Urinary bladder (tissue), 4 donors: ENCODE results near the gene S1PR4. TPM values are rescaled to one million over a fixed set of nuclear protein-coding genes. Genes with fewer than 3 reads are reported as not detected.
"Not testable (repeated sequence)": the region's sequence is repeated elsewhere in the genome, so short reads cannot be mapped to it uniquely, and the experiment has no call there.

Experiments used
- DNase-seq: peaks from one replicate; pipeline ENCODE4 v3.0.0-alpha.2; 2015; ENCODE audit errors: extremely low spot score
- H3K27ac ChIP-seq: one replicate; pipeline ENCODE4 v1.5.1; 2013; ENCODE audit warnings: low read depth, mild to moderate bottlenecking, moderate library complexity
- H3K36me3 ChIP-seq: one replicate; pipeline ENCODE4 v1.6.1; 2013; ENCODE audit warnings: mild to moderate bottlenecking, moderate library complexity; ENCODE audit not compliant: insufficient read depth
- H3K4me1 ChIP-seq: one replicate; pipeline ENCODE4 v1.6.1; 2013; ENCODE audit warnings: mild to moderate bottlenecking, moderate library complexity; ENCODE audit not compliant: insufficient read depth
- H3K4me3 ChIP-seq: one replicate; pipeline ENCODE4 v1.5.1; 2013; ENCODE audit warnings: low read depth, low read length
- WGBS: extraction: QIAGEN DNeasy Blood & Tissue Kit; methylation state at CpG from one replicate; pipeline ENCODE4 v1.1.7; 2013; 5-methylcytosine and 5-hydroxymethylcytosine counted together
- polyA plus RNA-seq: library from polyadenylated mRNA; stranded (reverse); fragments of 200-250 nt; gene quantifications from one replicate; pipeline ENCODE4 v1.2.3, GENCODE V29; 2013
- total RNA-seq: library from RNA; depleted of rRNA; stranded (reverse); fragments of >200 nt; gene quantifications from one replicate; pipeline ENCODE4 v1.2.3, GENCODE V29; 2014
- donor health status: healthy with polysubstance abuse.
- donor health status: healthy.

The S1PR4 gene
- total and polyA plus RNA-seq, 2 donors = 0.74 to 3.4 TPM

GRCh38 chr19:3189702-3190469 is 11.3 kb downstream of the S1PR4 start:
- H3K36me3 ChIP-seq = no peaks in the 10 kb centered on the region
- 88% methylated on average over 28 of the region's 28 CpGs for WGBS
- H3K4me1 ChIP-seq = no peaks in the 10 kb centered on the region
- DNase-seq = no peak
- H3K27ac ChIP-seq = no peak overlapping the region
- H3K4me3 ChIP-seq = no peak overlapping the region

- H3K36me3 ChIP-seq = no peaks in the 10 kb centered on the region
- H3K4me3 ChIP-seq = no peak overlapping the region
- H3K4me1 ChIP-seq = no peaks in the 10 kb centered on the region
- WGBS = 93% methylated on average over 18 of the region's 18 CpGs
- no peak for DNase-seq
- H3K27ac ChIP-seq = no peak overlapping the region
Measured at GRCh38 chr19:3190470-3190770, 11.9 kb downstream of the S1PR4 start.

GRCh38 chr19:3190921-3191805 is 12.6 kb downstream of the S1PR4 start:
- no peaks in the 10 kb centered on the region for H3K4me1 ChIP-seq
- 92% methylated on average over 46 of the region's 46 CpGs for WGBS

GRCh38 chr19:3191806-3192104 is 13.2 kb downstream of the S1PR4 start:
- not testable (repeated sequence) for DNase-seq, H3K36me3 ChIP-seq, H3K4me1 ChIP-seq, H3K27ac ChIP-seq, H3K4me3 ChIP-seq
- 96% methylated on average over 12 of the region's 12 CpGs for WGBS

More at GRCh38 chr19:3190921-3191805, 12.6 kb downstream of the S1PR4 start:
- no peaks in the 10 kb centered on the region for H3K36me3 ChIP-seq
- no peak for DNase-seq
- no peak overlapping the region for H3K27ac ChIP-seq
- no peak overlapping the region for H3K4me3 ChIP-seq

- WGBS = 96% methylated on average over 32 of the region's 32 CpGs
- no peak for DNase-seq
- Histone ChIP-seq H3K4me1 (no peaks in the 10 kb centered on the region), H3K36me3 (no peaks in the 10 kb centered on the region), H3K4me3 (no peak overlapping the region), H3K27ac (no peak overlapping the region)
Measured at GRCh38 chr19:3192228-3192635, 13.7 kb downstream of the S1PR4 start.

- no peak overlapping the region for H3K27ac ChIP-seq
- no peak for DNase-seq
- WGBS = 92% methylated on average over 14 of the region's 14 CpGs
- H3K4me1 ChIP-seq = no peaks in the 10 kb centered on the region
- H3K36me3 ChIP-seq = no peaks in the 10 kb centered on the region
- H3K4me3 ChIP-seq = no peak overlapping the region
Measured at GRCh38 chr19:3192684-3193083, 14.1 kb downstream of the S1PR4 start.

GRCh38 chr19:3193256-3194105 is 14.9 kb downstream of the S1PR4 start:
- Histone ChIP-seq H3K4me3 (no peak overlapping the region), H3K4me1 (no peaks in the 10 kb centered on the region), H3K27ac (no peak overlapping the region), H3K36me3 (no peaks in the 10 kb centered on the region)
- DNase-seq = no peak
- WGBS = 91% methylated on average over 40 of the region's 40 CpGs

GRCh38 chr19:3194106-3195087 is 15.8 kb downstream of the S1PR4 start:
- H3K4me3 ChIP-seq = no peak overlapping the region
- WGBS = 89% methylated on average over 17 of the region's 17 CpGs
- no peak for DNase-seq
- H3K4me1 ChIP-seq = no peaks in the 10 kb centered on the region
- no peaks in the 10 kb centered on the region for H3K36me3 ChIP-seq
- no peak overlapping the region for H3K27ac ChIP-seq

- Histone ChIP-seq H3K27ac (no peak overlapping the region), H3K36me3 (no peaks in the 10 kb centered on the region), H3K4me3 (no peak overlapping the region), H3K4me1 (no peaks in the 10 kb centered on the region)
- 92% methylated on average over 42 of the region's 42 CpGs for WGBS
- DNase-seq = no peak
Measured at GRCh38 chr19:3196064-3196932, 17.7 kb downstream of the S1PR4 start.

- 94% methylated on average over 14 of the region's 14 CpGs for WGBS
- Histone ChIP-seq H3K36me3 (no peaks in the 10 kb centered on the region), H3K4me3 (no peak overlapping the region), H3K27ac (no peak overlapping the region), H3K4me1 (no peaks in the 10 kb centered on the region)
- DNase-seq = no peak
Measured at GRCh38 chr19:3196933-3197205, 18.3 kb downstream of the S1PR4 start.

GRCh38 chr19:3198901-3199700 is 20.5 kb downstream of the S1PR4 start:
- H3K36me3 ChIP-seq = peaks cover 5% of the 10 kb centered on the region
- WGBS = 94% methylated on average over 43 of the region's 43 CpGs
- no peak for DNase-seq

More at GRCh38 chr19:3198901-3199700, 20.5 kb downstream of the S1PR4 start:
- H3K4me3 ChIP-seq = no peak overlapping the region
- no peaks in the 10 kb centered on the region for H3K4me1 ChIP-seq
- H3K27ac ChIP-seq = no peak overlapping the region
